ENCODE data around the gene PEX11B. TPM values are rescaled to one million over a fixed set of nuclear protein-coding genes. Genes with fewer than 3 reads are reported as not detected.

Gene PEX11B
- total RNA-seq, 4 donors from 2014 or later = 8.8 to 38.9 (median 27.0) TPM

- H3K27me3 ChIP-seq = no peaks in the 10 kb centered on the region
- H3K36me3 ChIP-seq = peaks cover 0 to 4% (median 0%) of the 10 kb centered on the region in 4 donors
- DNase-seq = no peak
- intact Hi-C loops (cut with DNase I; ENCODE audit: low total_unique reads) = no loop called here
- in situ Hi-C loops (cut with MboI; ENCODE audit: low pct_ligation_motif_present in 1 of 4, low pct_unique_long_range_greater_than_20kb in 1 of 4, low sequenced_read_pairs in 3 of 4) = no loop called here
- H3K4me3 ChIP-seq = no peak overlapping the region
- WGBS, 2 donors (ENCODE audit: low coverage in 1 of 2) = 62 to 81% methylated on average over 5 to 6 of the region's 6 CpGs
- TF ChIP-seq POLR2A (IDR thresholded peaks at IDR 0.05) (no peak), CTCF (IDR thresholded peaks at IDR 0.05) (no peak), POLR2AphosphoS5 (IDR thresholded peaks at IDR 0.05) (no peak), EP300 (IDR thresholded peaks at IDR 0.05; ENCODE audit: low read depth) (no peak)
- H3K9me3 ChIP-seq = no peaks in the 10 kb centered on the region
- no peak overlapping the region for H3K27ac ChIP-seq
- H3K4me1 ChIP-seq = no peaks in the 10 kb centered on the region
Observed at GRCh38 chr1:145942871-145943270, 24.4 kb upstream of the PEX11B start.

- Histone ChIP-seq H3K4me3 (no peak overlapping the region), H3K27me3 (no peaks in the 10 kb centered on the region), H3K27ac (no peak overlapping the region), H3K36me3 (peaks cover 0 to 4% (median 0%) of the 10 kb centered on the region in 4 donors), H3K4me1 (no peaks in the 10 kb centered on the region), H3K9me3 (no peaks in the 10 kb centered on the region)
- 83 to 86% methylated on average over 4 of the region's 4 CpGs for WGBS, 2 donors (ENCODE audit: low coverage in 1 of 2)
- in situ Hi-C loops (cut with MboI; ENCODE audit: low pct_ligation_motif_present in 1 of 4, low pct_unique_long_range_greater_than_20kb in 1 of 4, low sequenced_read_pairs in 3 of 4) (no loop called here), intact Hi-C loops (cut with DNase I; ENCODE audit: low total_unique reads) (no loop called here)
- no peak for DNase-seq
- TF ChIP-seq POLR2A (IDR thresholded peaks at IDR 0.05) (no peak), EP300 (IDR thresholded peaks at IDR 0.05; ENCODE audit: low read depth) (no peak), CTCF (IDR thresholded peaks at IDR 0.05) (no peak), POLR2AphosphoS5 (IDR thresholded peaks at IDR 0.05) (no peak)
Observed at GRCh38 chr1:145942405-145942804, 23.9 kb upstream of the PEX11B start.

GRCh38 chr1:145937436-145937835, 18.9 kb upstream of the PEX11B start:
- DNase-seq = no peak
- Histone ChIP-seq H3K4me3 (no peak overlapping the region), H3K36me3 (peaks cover 0 to 4% (median 0%) of the 10 kb centered on the region in 4 donors), H3K27ac (no peak overlapping the region), H3K4me1 (no peaks in the 10 kb centered on the region), H3K9me3 (no peaks in the 10 kb centered on the region), H3K27me3 (no peaks in the 10 kb centered on the region)
- in situ Hi-C loops (cut with MboI; ENCODE audit: low pct_ligation_motif_present in 1 of 4, low pct_unique_long_range_greater_than_20kb in 1 of 4, low sequenced_read_pairs in 3 of 4) (no loop called here), intact Hi-C loops (cut with DNase I; ENCODE audit: low total_unique reads) (no loop called here)
- 82 to 100% methylated on average over 1 of the region's 1 CpG for WGBS, 2 donors (ENCODE audit: low coverage in 1 of 2)
- TF ChIP-seq CTCF (IDR thresholded peaks at IDR 0.05) (no peak), EP300 (IDR thresholded peaks at IDR 0.05; ENCODE audit: low read depth) (no peak), POLR2A (IDR thresholded peaks at IDR 0.05) (no peak), POLR2AphosphoS5 (IDR thresholded peaks at IDR 0.05) (no peak)

- DNase-seq = no peak
- intact Hi-C loops (cut with DNase I; ENCODE audit: low total_unique reads) = no loop called here
- Histone ChIP-seq H3K4me1 (peaks cover 0 to 4% (median 0%) of the 10 kb centered on the region in 4 donors), H3K4me3 (no peak overlapping the region), H3K27ac (no peak overlapping the region), H3K9me3 (no peaks in the 10 kb centered on the region), H3K27me3 (no peaks in the 10 kb centered on the region), H3K36me3 (peaks cover 0 to 4% (median 0%) of the 10 kb centered on the region in 4 donors)
- WGBS, 2 donors (ENCODE audit: low coverage in 1 of 2) = 94% methylated on average over 8 of the region's 8 CpGs; no CpG with 5 or more reads in 1 of the 2 donors
- in situ Hi-C loops (cut with MboI; ENCODE audit: low pct_ligation_motif_present in 1 of 4, low pct_unique_long_range_greater_than_20kb in 1 of 4, low sequenced_read_pairs in 3 of 4) = no loop called here
- TF ChIP-seq EP300 (IDR thresholded peaks at IDR 0.05; ENCODE audit: low read depth) (no peak), POLR2AphosphoS5 (IDR thresholded peaks at IDR 0.05) (no peak), POLR2A (IDR thresholded peaks at IDR 0.05) (no peak), CTCF (IDR thresholded peaks at IDR 0.05) (no peak)
Observed at GRCh38 chr1:145936247-145936646, 17.7 kb upstream of the PEX11B start.

All from transverse colon (tissue), 4 donors.